ENCODE results near the gene BTBD19. TPM values are rescaled to one million over a fixed set of nuclear protein-coding genes. Genes with fewer than 3 reads are reported as not detected.

Gene BTBD19
- polyA plus RNA-seq, 1 of the 3 experiments (the other 2 are of a cell fraction): 36.9 TPM

DNA sequence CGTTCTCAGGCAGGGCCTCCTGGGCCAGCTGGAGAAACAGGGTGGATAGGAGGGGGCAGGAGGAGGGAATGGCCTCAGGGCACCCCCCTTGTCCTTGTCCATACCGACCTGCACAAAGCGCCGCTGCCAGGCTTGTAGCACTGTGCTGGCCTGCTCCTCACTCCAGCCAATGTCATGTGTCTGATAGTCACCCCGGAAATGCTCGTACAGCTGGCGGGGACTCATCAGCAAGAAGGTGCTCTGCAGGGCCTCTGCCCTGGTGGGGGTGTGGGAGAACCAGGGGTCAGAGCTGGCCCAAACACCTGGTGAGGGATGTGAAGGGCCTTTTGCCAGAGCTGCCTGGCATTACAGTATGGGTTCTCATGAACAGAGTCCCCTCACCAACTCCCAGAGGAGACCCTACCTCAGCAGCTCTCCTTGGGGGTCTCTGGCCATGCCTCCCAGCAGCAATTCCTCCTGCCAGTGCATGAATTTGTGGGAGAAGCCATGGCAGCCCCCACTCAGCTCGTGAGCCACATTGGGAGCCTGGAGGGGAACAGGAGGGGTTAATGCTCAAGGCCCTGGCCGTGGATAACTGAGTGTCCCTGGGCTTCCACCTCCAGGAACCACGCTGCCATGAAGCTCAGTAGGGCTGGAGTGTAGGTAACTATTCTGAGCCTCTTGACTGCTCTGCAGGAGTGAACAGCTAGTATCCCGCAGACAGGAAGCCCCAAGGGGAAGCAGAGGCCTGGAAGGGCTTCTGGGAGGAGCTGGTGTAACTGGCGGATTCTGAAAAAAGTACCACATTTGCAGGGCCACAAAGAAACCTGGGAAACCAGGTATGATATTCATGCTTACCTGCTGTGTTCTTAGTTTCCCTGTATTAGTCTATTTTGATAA is 21.4 kb downstream of the BTBD19 start:
- no peak overlapping the region for H3K27ac ChIP-seq (ENCODE audit: low read depth in 2 of 2, low read length in 1 of 2)
- ChIA-PET POLR2A (interaction anchor here (1.2 kb wide), 1 partner anchor 8 kb away, joined by 4 read pairs; no protein-coding TSS in a partner anchor), CTCF (interaction anchor here (0.8 to 2.2 kb wide), 8 partner anchors 9 to 663 kb away, joined by 3 to 5 read pairs (median 3); partner anchors contain the start of gene EIF2B3)
- H3K27me3 ChIP-seq (ENCODE audit: insufficient read depth): no peaks in the 10 kb centered on the region
- no peak overlapping the region for H3K4me2 ChIP-seq
- H3K9me2 ChIP-seq: no peaks in the 10 kb centered on the region
- no peak overlapping the region for H3K9ac ChIP-seq
- no peaks in the 10 kb centered on the region for H3K79me2 ChIP-seq (ENCODE audit: insufficient read depth)
- DNase-seq: peak; percentile 26
- TF ChIP-seq TAF1 (IDR thresholded peaks at IDR 0.05; ENCODE audit: borderline replicate concordance, low read depth, low read length): no peak
- TF ChIP-seq RAD21 (IDR thresholded peaks at IDR 0.05; ENCODE audit: low read length): no peak
- no peak for TF ChIP-seq CTCF (IDR thresholded peaks at IDR 0.05)
- TF ChIP-seq RFX5 (IDR thresholded peaks at IDR 0.05; ENCODE audit: low read length): no peak
- no peak for TF ChIP-seq NFIC (IDR thresholded peaks at IDR 0.05; ENCODE audit: borderline replicate concordance)
- no peak for TF ChIP-seq MXI1 (IDR thresholded peaks at IDR 0.05; ENCODE audit: low read depth, low read length)
- TF ChIP-seq, protein P1, sequence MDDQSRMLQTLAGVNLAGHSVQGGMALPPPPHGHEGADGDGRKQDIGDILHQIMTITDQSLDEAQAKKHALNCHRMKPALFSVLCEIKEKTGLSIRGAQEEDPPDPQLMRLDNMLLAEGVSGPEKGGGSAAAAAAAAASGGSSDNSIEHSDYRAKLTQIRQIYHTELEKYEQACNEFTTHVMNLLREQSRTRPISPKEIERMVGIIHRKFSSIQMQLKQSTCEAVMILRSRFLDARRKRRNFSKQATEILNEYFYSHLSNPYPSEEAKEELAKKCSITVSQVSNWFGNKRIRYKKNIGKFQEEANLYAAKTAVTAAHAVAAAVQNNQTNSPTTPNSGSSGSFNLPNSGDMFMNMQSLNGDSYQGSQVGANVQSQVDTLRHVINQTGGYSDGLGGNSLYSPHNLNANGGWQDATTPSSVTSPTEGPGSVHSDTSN (IDR thresholded peaks at IDR 0.05): no peak
- TF ChIP-seq YY1 (IDR thresholded peaks at IDR 0.05; ENCODE audit: low read depth): no peak
- TF ChIP-seq, protein P2, sequence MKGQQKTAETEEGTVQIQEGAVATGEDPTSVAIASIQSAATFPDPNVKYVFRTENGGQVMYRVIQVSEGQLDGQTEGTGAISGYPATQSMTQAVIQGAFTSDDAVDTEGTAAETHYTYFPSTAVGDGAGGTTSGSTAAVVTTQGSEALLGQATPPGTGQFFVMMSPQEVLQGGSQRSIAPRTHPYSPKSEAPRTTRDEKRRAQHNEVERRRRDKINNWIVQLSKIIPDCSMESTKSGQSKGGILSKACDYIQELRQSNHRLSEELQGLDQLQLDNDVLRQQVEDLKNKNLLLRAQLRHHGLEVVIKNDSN (IDR thresholded peaks at IDR 0.05; ENCODE audit: borderline replicate concordance, low read depth): no peak
- no peak for TF ChIP-seq ZBTB33 (IDR thresholded peaks at IDR 0.05; ENCODE audit: borderline replicate concordance, low read depth)
- no peaks in the 10 kb centered on the region for H3F3A ChIP-seq (replicated peaks; ENCODE audit: insufficient read depth)
- WGBS (ENCODE audit: low lambda C conversion rate): 65% methylated on average over 5 of the region's 12 CpGs
- H3K4me1 ChIP-seq (ENCODE audit: control insufficient read depth in 1 of 2, insufficient read depth in 2 of 2, low read depth in 1 of 2, low read length in 1 of 2): no peaks in the 10 kb centered on the region; a peak in 1 of 4 replicates
- H4K20me1 ChIP-seq (ENCODE audit: insufficient read depth): no peaks in the 10 kb centered on the region
- no peak overlapping the region for H2AFZ ChIP-seq (ENCODE audit: low read depth)
- no peaks in the 10 kb centered on the region for H3K36me3 ChIP-seq (replicated peaks in 1 of 2; ENCODE audit: control insufficient read depth in 1 of 2, insufficient read depth in 2 of 2, low read length in 1 of 2)
- no peak overlapping the region for H3K4me3 ChIP-seq (ENCODE audit: low read depth in 2 of 2, low read length in 1 of 2)
- no peaks in the 10 kb centered on the region for H3K9me3 ChIP-seq

Data from SK-N-SH (cell line).